ENCODE measurements around the gene FHAD1.

- TF ChIP-seq TCF4 (CRISPR knock-in tag; IDR thresholded peaks at IDR 0.05; ENCODE audit: borderline replicate concordance) (no peak), PATZ1 (CRISPR knock-in tag; IDR thresholded peaks at IDR 0.05; ENCODE audit: borderline replicate concordance) (no peak), CSDC2 (CRISPR knock-in tag; IDR thresholded peaks at IDR 0.05) (no peak), ZNF565 (CRISPR knock-in tag; conservative IDR thresholded peaks at IDR 0.05; ENCODE audit: low read depth) (no peak), ZFP3 (CRISPR knock-in tag; IDR thresholded peaks at IDR 0.05) (no peak), CREB5 (CRISPR knock-in tag; IDR thresholded peaks at IDR 0.05; ENCODE audit: low read depth) (no peak), RARB (CRISPR knock-in tag; IDR thresholded peaks at IDR 0.05) (no peak), TSHZ2 (CRISPR knock-in tag; IDR thresholded peaks at IDR 0.05) (no peak), SNAI2 (CRISPR knock-in tag; IDR thresholded peaks at IDR 0.05) (no peak)
Observed at GRCh38 chr1:15289251-15289651, 42.2 kb downstream of the FHAD1 start.

All from SK-N-SH treated with all-trans-retinoic acid at 6 μM for 48 hours (cell line).